Ovary (tissue), 3 donors: ENCODE results near the gene UPB1.

Source experiments
- CTCF ChIP-seq, 3 donors: fragments of 450-650 bp in 2 of 3; fragments of 200-600 bp in 1 of 3; IDR thresholded peaks; one replicate each; pipeline versions ENCODE4 v1.5.1 to v1.8.0; 2016 to 2022; ENCODE audit warnings: antibody characterized with exemption in 3 of 3, mild to moderate bottlenecking in 1 of 3
- EP300 ChIP-seq: sonication (generic); formaldehyde crosslinking; IDR thresholded peaks from one replicate; pipeline ENCODE4 v1.6.1; 2017; ENCODE audit warnings: antibody characterized with exemption
- POLR2A ChIP-seq: fragments of 450-650 bp; IDR thresholded peaks from one replicate; pipeline ENCODE4 v1.6.1; 2017; ENCODE audit warnings: antibody characterized with exemption, mild to moderate bottlenecking, moderate library complexity
- donor health status: DM: no; HTN: no; CAD: no.

DNA sequence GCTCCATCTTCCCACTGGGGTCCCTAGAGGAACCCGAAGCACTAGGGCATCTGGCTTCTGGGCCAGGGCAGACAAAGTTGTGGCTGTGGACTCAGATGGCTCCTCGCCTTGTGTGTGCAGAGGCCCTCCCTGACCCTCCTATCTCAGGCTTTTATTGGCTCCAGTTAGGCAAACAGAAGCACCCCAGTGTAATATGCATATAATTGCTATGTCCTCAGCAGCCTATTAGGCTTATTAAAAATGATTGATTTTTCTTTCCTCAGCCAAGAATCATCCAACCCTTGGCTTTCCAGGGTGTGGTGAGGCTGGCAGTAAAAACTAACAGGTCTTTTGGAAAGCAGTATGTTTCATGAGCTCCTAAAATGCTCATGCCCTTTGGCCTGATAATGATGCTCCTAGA is 22.3 kb downstream of the UPB1 start:
- TF ChIP-seq CTCF (IDR thresholded peaks at IDR 0.05): no peak
- no peak for TF ChIP-seq POLR2A
- no peak for TF ChIP-seq EP300
